ENCODE data around the gene URI1. TPM values are rescaled to one million over a fixed set of nuclear protein-coding genes. Genes with fewer than 3 reads are reported as not detected.

The URI1 gene
- total RNA-seq, 1 donor from 2014 or later, result 58.4 TPM

GRCh38 chr19:29942404-29943261, 594 bp downstream of the URI1 start:
- H3K27ac Mint-ChIP-seq, result peak overlapping the region; percentile 98
- H3K27me3 Mint-ChIP-seq, result peaks cover 15% of the 10 kb centered on the region
- DNase-seq (ENCODE audit: low spot score, unreplicated experiment), result peak; percentile 37
- no peak for TF ChIP-seq CTCF (IDR thresholded peaks at IDR 0.05; ENCODE audit: unreplicated experiment)
- peaks cover 3% of the 10 kb centered on the region for H3K36me3 Mint-ChIP-seq (ENCODE audit: insufficient read depth)
- peak overlapping the region; percentile 95 for H3K4me3 Mint-ChIP-seq (ENCODE audit: low read depth)
- peaks cover 18% of the 10 kb centered on the region for H3K4me1 Mint-ChIP-seq (ENCODE audit: low read depth)
- peaks cover 5% of the 10 kb centered on the region for H3K9me3 Mint-ChIP-seq (ENCODE audit: low read depth)

DNA sequence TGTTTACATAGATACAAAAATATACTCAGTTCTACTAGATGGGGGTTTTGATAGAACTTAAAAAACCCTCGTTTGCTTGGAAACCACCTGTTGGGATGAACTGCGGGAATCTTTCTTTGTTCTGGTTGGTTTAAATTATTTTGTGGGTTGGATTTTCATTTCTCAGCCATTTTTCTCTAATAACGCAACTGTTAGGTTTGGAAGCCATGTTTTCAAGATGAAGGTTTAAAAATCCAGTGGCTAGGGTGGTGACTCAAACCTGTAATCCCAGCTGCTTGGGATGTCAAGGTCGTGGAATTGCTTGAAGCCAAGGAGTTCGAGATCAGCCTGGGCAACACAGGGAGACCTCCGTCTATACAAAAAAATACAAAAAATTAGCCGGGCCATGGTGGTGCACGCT, 1.6 kb downstream of the URI1 start:
- Mint-ChIP-seq H3K4me1 (ENCODE audit: low read depth) (peaks cover 21% of the 10 kb centered on the region), H3K27me3 (peaks cover 15% of the 10 kb centered on the region), H3K4me3 (ENCODE audit: low read depth) (peak overlapping the region; percentile 95), H3K36me3 (ENCODE audit: insufficient read depth) (peaks cover 10% of the 10 kb centered on the region), H3K9me3 (ENCODE audit: low read depth) (peaks cover 11% of the 10 kb centered on the region), H3K27ac (peak overlapping the region; percentile 74)
- no peak for TF ChIP-seq CTCF (IDR thresholded peaks at IDR 0.05; ENCODE audit: unreplicated experiment)
- no peak for DNase-seq (ENCODE audit: low spot score, unreplicated experiment)

- Mint-ChIP-seq H3K4me1 (ENCODE audit: low read depth) (peaks cover 21% of the 10 kb centered on the region), H3K36me3 (ENCODE audit: insufficient read depth) (peaks cover 11% of the 10 kb centered on the region), H3K4me3 (ENCODE audit: low read depth) (peak overlapping the region; percentile 23), H3K27ac (no peak overlapping the region), H3K27me3 (peaks cover 13% of the 10 kb centered on the region), H3K9me3 (ENCODE audit: low read depth) (peaks cover 11% of the 10 kb centered on the region)
- no peak for TF ChIP-seq CTCF (IDR thresholded peaks at IDR 0.05; ENCODE audit: unreplicated experiment)
- DNase-seq (ENCODE audit: low spot score, unreplicated experiment), result no peak
Measured at GRCh38 chr19:29944390-29945012, 2.5 kb downstream of the URI1 start.

DNA sequence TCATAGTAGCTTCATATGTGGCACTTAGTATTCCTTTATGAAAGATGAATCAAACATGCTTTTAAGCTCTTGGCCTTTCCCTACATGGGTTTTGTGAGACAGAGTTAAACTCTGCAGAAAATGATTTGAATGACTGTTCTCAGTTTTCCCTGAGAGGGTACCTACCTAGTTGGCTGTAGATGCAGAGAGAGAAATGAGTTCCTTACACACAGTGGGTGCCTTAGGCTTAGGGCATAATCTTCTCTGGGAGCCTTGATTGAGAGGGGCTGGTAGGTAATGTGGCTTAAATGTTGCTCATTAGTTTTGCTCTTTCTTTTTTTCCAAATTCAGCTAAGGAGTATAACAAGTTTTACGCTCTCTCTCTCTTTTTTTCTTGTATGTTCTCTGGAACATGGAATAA, 3.0 kb downstream of the URI1 start:
- peaks cover 11% of the 10 kb centered on the region for H3K36me3 Mint-ChIP-seq (ENCODE audit: insufficient read depth)
- H3K27ac Mint-ChIP-seq, result no peak overlapping the region
- no peak overlapping the region for H3K4me3 Mint-ChIP-seq (ENCODE audit: low read depth)
- H3K27me3 Mint-ChIP-seq, result peaks cover 8% of the 10 kb centered on the region
- no peak for DNase-seq (ENCODE audit: low spot score, unreplicated experiment)
- H3K4me1 Mint-ChIP-seq (ENCODE audit: low read depth), result peaks cover 21% of the 10 kb centered on the region
- peaks cover 11% of the 10 kb centered on the region for H3K9me3 Mint-ChIP-seq (ENCODE audit: low read depth)
- TF ChIP-seq CTCF (IDR thresholded peaks at IDR 0.05; ENCODE audit: unreplicated experiment), result no peak

DNA sequence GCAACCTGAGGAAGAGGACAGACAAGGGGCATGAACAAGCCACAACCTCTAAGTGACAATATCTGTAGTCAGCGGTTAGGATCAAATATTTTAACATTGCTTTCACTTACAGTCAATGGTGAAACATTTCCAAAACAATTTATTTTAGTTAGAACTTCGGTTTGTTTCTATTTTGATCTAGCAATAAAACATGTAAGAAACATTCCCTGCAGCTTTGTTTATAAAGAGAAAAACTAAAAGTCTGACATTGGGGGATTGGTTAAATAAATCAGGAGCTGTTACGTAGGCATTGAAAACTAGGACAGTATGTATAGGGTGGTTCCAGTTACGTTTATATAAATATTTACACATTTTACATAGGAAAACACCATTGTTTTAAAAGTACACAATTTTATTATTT, 3.4 kb downstream of the URI1 start:
- DNase-seq (ENCODE audit: low spot score, unreplicated experiment), result no peak
- peaks cover 7% of the 10 kb centered on the region for H3K27me3 Mint-ChIP-seq
- peaks cover 14% of the 10 kb centered on the region for H3K36me3 Mint-ChIP-seq (ENCODE audit: insufficient read depth)
- H3K4me3 Mint-ChIP-seq (ENCODE audit: low read depth), result no peak overlapping the region
- H3K27ac Mint-ChIP-seq, result no peak overlapping the region
- H3K4me1 Mint-ChIP-seq (ENCODE audit: low read depth), result peaks cover 21% of the 10 kb centered on the region
- no peak for TF ChIP-seq CTCF (IDR thresholded peaks at IDR 0.05; ENCODE audit: unreplicated experiment)
- H3K9me3 Mint-ChIP-seq (ENCODE audit: low read depth), result peaks cover 13% of the 10 kb centered on the region
